ENCODE results near the gene PTGFRN. TPM values are rescaled to one million over a fixed set of nuclear protein-coding genes. Genes with fewer than 3 reads are reported as not detected.

Gene PTGFRN
- total and polyA plus RNA-seq, 2 of the 8 experiments (the other 6 are each of a cell fraction or from before 2014, with no cell fraction given): 13.0 to 32.6 TPM

GRCh38 chr1:116944613-116945012 is 34.9 kb downstream of the PTGFRN start (continued):
- TF ChIP-seq CHD7 (IDR thresholded peaks at IDR 0.05; ENCODE audit: insufficient replicate concordance, low read length) (no peak), EZH2 (IDR thresholded peaks at IDR 0.05; ENCODE audit: low read depth, low read length, severe bottlenecking) (no peak), CBX8 (IDR thresholded peaks at IDR 0.05; ENCODE audit: borderline replicate concordance, low read depth, low read length) (no peak), EGR1 (IDR thresholded peaks at IDR 0.05; ENCODE audit: borderline replicate concordance, low read depth, low read length) (no peak), JUND (IDR thresholded peaks at IDR 0.05; ENCODE audit: low read length) (no peak), PHF8 (conservative IDR thresholded peaks at IDR 0.05; ENCODE audit: low read depth, low read length) (no peak)

Measured in H1 (cell line).